Adrenal gland (tissue), 12 donors: ENCODE measurements around the gene SETD2. TPM values are rescaled to one million over a fixed set of nuclear protein-coding genes. Genes with fewer than 3 reads are reported as not detected.

ENCODE experiments used
- DNase-seq, 7 donors: peaks; one replicate each; pipeline ENCODE4 v3.0.0-alpha.2; 2019 to 2020
- H3K27ac ChIP-seq, 5 donors: fragments of 200-600 bp; sonication (generic) in 4 of 5; 1 replicate in 3 of 5; 2 replicates in 2 of 5; pipeline versions ENCODE4 v1.5.1 to v1.8.0; 2016 to 2020; ENCODE audit warnings: mild to moderate bottlenecking in 1 of 5
- H3K27me3 ChIP-seq: fragments of 200-600 bp; 2 replicates; pipeline ENCODE4 v1.8.0; 2021
- H3K36me3 ChIP-seq, 2 donors: fragments of 200-600 bp; replicated peaks in 1 of 2; 1 replicate in 1 of 2; 2 replicates in 1 of 2; pipeline versions ENCODE4 v1.5.1 to v1.8.0; 2018 to 2022
- H3K4me1 ChIP-seq, 2 donors: fragments of 200-600 bp; replicated peaks in 1 of 2; 1 replicate in 1 of 2; 2 replicates in 1 of 2; pipeline versions ENCODE4 v1.5.1 to v1.8.0; 2018 to 2021
- H3K4me3 ChIP-seq, 4 donors: fragments of 200-600 bp; sonication (generic) in 3 of 4; one replicate each; pipeline ENCODE4 v1.5.1; 2016 to 2018
- H3K9me3 ChIP-seq, 3 donors: fragments of 200-600 bp; sonication (generic) in 1 of 3; replicated peaks in 1 of 3; 1 replicate in 2 of 3; 2 replicates in 1 of 3; pipeline versions ENCODE4 v1.5.1 to v1.8.0; 2016 to 2021
- CTCF ChIP-seq, 6 experiments: fragments of 450-650 bp in 4 of 6; fragments of 200-600 bp in 2 of 6; sonication (generic) in 1 of 6; IDR thresholded peaks; 1 replicate in 5 of 6; 2 replicates in 1 of 6; pipeline versions ENCODE4 v1.5.1 to v1.8.0; 2016 to 2021; ENCODE audit warnings: antibody characterized with exemption in 6 of 6, mild to moderate bottlenecking in 2 of 6, moderate library complexity in 1 of 6
- POLR2A ChIP-seq, 2 donors: fragments of 450-650 bp; IDR thresholded peaks; one replicate each; pipeline ENCODE4 v1.6.1; 2017; ENCODE audit warnings: antibody characterized with exemption in 2 of 2, mild to moderate bottlenecking in 2 of 2, moderate library complexity in 1 of 2
- WGBS, 4 donors: extraction: QIAGEN DNeasy Blood & Tissue Kit in 2 of 4; methylation state at CpG; one replicate each; pipeline versions ENCODE4 v1.1.5 to v1.1.7; 2013 to 2017; 5-methylcytosine and 5-hydroxymethylcytosine counted together
- intact Hi-C, 2 donors: fragments of 100-400 bp; cut with DNase I; formaldehyde crosslinking; loops; one replicate each; pipeline versions ENCODE4 v1.14.1 to v1.15.0; 2022 to 2023
- polyA plus RNA-seq, 3 donors: library from polyadenylated mRNA; stranded (reverse); fragments of 200-250 nt in 2 of 3; fragments of 350-450 nt in 1 of 3; fragmentation: Illumina TruSeq in 1 of 3; extraction: RNeasy Lipid Tissue Mini Kit (QIAGEN cat#74804) in 1 of 3; gene quantifications; one replicate each; pipeline ENCODE4 v1.2.3, GENCODE V29; 2013 to 2014
- total RNA-seq, 9 donors: library from RNA; depleted of rRNA in 4 of 9; stranded (reverse); fragments of >200 nt in 4 of 9; fragments of 120-200 nt in 1 of 9; fragmentation: NEBNext Ultra II Directional in 1 of 9; extraction: Animal tissue kit (Norgen Biotek cat#: 25700) in 1 of 9; gene quantifications; one replicate each; pipeline versions ENCODE4 v1.1.0 to v1.2.4, GENCODE V29; 2013 to 2023
- donor health status: healthy with polysubstance abuse.
- donor health status: Bipolar disorder and iron deficiency.
- donor health status: DM: yes; HTN: yes; CAD: no.
- donor health status: DM: no; HTN: no; CAD: no.
- donor health status: DM: no; HTN: no; CAD: no.
- donor health status: DM: yes; HTN: yes; CAD: no.

The SETD2 gene
- total and polyA plus RNA-seq, 12 donors, result 12.6 to 58.9 (median 39.1) TPM

DNA sequence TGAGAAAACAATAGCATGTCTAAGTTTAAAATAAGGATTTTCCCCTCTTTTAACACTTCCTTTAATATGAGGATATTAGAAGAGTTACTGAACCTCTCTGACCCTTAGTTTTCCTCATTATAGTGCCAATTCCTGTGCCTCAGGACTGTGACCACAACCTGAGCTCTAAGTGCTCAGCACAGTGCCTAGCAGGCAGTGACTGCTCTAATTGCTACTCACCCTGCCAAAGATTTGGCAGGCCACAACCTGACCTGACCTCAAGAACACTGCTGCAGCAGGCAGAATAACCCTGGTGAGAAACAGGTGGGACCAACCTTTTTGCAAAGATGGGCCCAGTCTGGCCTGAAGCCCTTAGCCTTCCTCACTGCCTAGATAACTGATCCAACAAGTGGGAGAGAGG, 148.8 kb downstream of the SETD2 start:
- Histone ChIP-seq H3K36me3 (peaks cover 0 to 31% of the 10 kb centered on the region in 2 donors), H3K4me1 (peaks cover 8 to 14% of the 10 kb centered on the region in 2 donors), H3K4me3 (no peak overlapping the region), H3K9me3 (no peaks in the 10 kb centered on the region), H3K27me3 (no peaks in the 10 kb centered on the region), H3K27ac (peak overlapping the region in 1 of 5 donors; percentile 29)
- intact Hi-C loops, result no loop called here
- DNase-seq, result peak in 1 of 7 donors; percentile 16
- TF ChIP-seq CTCF (IDR thresholded peaks at IDR 0.05) (no peak), POLR2A (IDR thresholded peaks at IDR 0.05) (no peak)

- TF ChIP-seq CTCF (IDR thresholded peaks at IDR 0.05) (no peak), POLR2A (IDR thresholded peaks at IDR 0.05) (no peak)
- no peak overlapping the region for H3K27ac ChIP-seq
Measured at GRCh38 chr3:47014036-47014435, 149.9 kb downstream of the SETD2 start.

DNA sequence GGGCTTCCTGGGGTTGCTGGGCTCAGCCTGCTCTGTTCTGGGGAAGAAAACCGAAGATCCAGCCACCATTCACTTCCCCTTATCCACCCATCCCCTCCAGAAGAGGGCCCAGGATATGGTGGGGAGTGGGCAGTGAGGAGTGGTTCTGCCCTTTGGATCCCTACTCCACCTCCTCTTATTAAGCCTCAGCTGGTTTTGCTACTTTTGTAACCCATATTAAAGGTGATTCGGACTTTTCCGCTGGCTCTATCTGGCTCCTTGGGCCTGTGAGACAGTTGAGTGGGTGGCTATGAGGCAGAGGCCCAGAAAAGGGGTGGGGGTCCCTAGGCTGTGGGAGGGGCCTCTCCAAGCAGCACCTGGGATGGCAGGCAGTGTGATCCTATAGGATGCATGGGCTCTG, 150.7 kb downstream of the SETD2 start:
- peaks cover 17 to 26% of the 10 kb centered on the region in 2 donors for H3K4me1 ChIP-seq
- peaks cover 0 to 15% of the 10 kb centered on the region in 2 donors for H3K36me3 ChIP-seq
- no peak overlapping the region for H3K4me3 ChIP-seq
- H3K27me3 ChIP-seq, result no peaks in the 10 kb centered on the region
- intact Hi-C loops, result no loop called here
- no peak overlapping the region for H3K27ac ChIP-seq
- 83 to 100% (median 91%) methylated on average over 3 of the region's 3 CpGs for WGBS, 4 donors
- TF ChIP-seq POLR2A (IDR thresholded peaks at IDR 0.05) (no peak), CTCF (IDR thresholded peaks at IDR 0.05) (no peak)
- peak in 2 of 7 donors; percentile 15 to 50 for DNase-seq
- no peaks in the 10 kb centered on the region for H3K9me3 ChIP-seq

More at GRCh38 chr3:47014036-47014435, 149.9 kb downstream of the SETD2 start:
- intact Hi-C loops, result no loop called here
- DNase-seq, result peak in 1 of 7 donors; percentile 15
- Histone ChIP-seq H3K27me3 (no peaks in the 10 kb centered on the region), H3K4me1 (peaks cover 14 to 21% of the 10 kb centered on the region in 2 donors), H3K9me3 (no peaks in the 10 kb centered on the region), H3K4me3 (no peak overlapping the region), H3K36me3 (peaks cover 0 to 19% of the 10 kb centered on the region in 2 donors)

DNA sequence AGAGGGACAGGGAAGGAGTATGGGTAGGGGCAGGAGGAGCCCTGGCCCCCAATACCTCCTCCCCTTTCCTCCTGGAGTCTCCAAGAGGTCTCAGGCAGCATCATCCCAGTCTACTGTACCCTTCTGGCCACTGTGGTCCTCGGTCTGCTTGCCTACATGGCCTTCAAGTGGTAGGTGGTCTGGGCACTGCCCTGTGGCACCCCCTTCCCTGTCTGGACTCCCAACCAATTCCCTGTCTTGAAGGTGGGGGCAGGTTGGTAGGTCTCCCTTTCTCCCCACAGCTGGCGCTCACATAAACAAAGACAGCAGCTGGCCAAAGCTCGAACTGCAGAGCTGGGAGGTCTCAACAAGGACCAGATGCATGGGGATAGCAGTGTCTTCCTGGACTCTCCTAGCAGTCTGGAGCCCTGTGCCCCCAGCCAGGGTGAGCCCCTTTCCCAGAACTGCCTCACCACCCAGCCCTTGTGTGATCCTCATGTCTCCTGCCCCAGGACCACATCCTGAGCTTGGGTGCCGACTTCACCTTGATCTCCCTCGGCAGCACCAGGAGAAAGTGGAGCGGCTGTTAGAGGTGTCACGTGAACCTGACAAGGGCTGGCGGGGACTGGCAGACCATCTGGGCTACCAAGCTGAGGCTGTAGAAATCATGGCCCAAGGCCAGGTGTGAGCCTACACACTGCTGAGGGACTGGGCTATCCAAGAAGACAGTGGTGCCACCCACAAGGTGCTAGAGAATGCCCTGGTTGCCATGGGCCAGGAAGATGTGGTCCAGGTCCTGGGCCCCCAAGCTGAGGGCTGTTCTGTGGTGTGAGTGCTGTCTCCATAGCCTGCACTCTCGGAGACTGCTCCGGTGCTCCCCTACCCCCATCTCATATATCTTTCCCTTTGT, 151.3 kb downstream of the SETD2 start:
- DNase-seq, result peak in 3 of 7 donors; percentile 10 to 54 (median 24)
- TF ChIP-seq POLR2A (IDR thresholded peaks at IDR 0.05), result no peak
- no peak for TF ChIP-seq CTCF (IDR thresholded peaks at IDR 0.05)

More for the DNA sequence above, 151.3 kb downstream of the SETD2 start:
- H3K36me3 ChIP-seq, result peaks cover 0 to 10% of the 10 kb centered on the region in 2 donors
- no peaks in the 10 kb centered on the region for H3K9me3 ChIP-seq
- no peaks in the 10 kb centered on the region for H3K27me3 ChIP-seq
- WGBS, 4 donors, result 90 to 95% (median 92%) methylated on average over 6 to 10 of the region's 10 CpGs
- no peak overlapping the region for H3K27ac ChIP-seq
- intact Hi-C loops, result no loop called here
- no peak overlapping the region for H3K4me3 ChIP-seq
- H3K4me1 ChIP-seq, result peaks cover 17 to 26% of the 10 kb centered on the region in 2 donors
